Lung (tissue), 12 donors: ENCODE results near the gene RPS6KA4. TPM values are rescaled to one million over a fixed set of nuclear protein-coding genes. Genes with fewer than 3 reads are reported as not detected.

ENCODE experiments used
- ATAC-seq: fragments of 200-7000 bp; cut with Tn5 transposase; one replicate; pipeline ENCODE4 v1.9.1; 2020; ENCODE audit warnings: moderate number of reproducible peaks; ENCODE audit not compliant: insufficient read depth, low FRiP score
- DNase-seq, 3 donors: peaks; one replicate each; pipeline ENCODE4 v3.0.0-alpha.2; 2013 to 2017
- H3K27ac ChIP-seq, 2 donors: one replicate each; pipeline ENCODE4 v1.5.1; 2013; ENCODE audit warnings: mild to moderate bottlenecking in 2 of 2, moderate library complexity in 2 of 2, control low read depth in 1 of 2, inconsistent platforms in 1 of 2, low read depth in 1 of 2, low read length in 1 of 2
- H3K27me3 ChIP-seq, 3 donors: one replicate each; pipeline ENCODE4 v1.5.1; 2013; ENCODE audit warnings: low read length in 2 of 3; ENCODE audit not compliant: control insufficient read depth in 3 of 3, insufficient read depth in 3 of 3
- H3K36me3 ChIP-seq, 4 donors: one replicate each; pipeline ENCODE4 v1.5.1; 2013; ENCODE audit warnings: low read length in 4 of 4, mild to moderate bottlenecking in 1 of 4, moderate library complexity in 1 of 4; ENCODE audit not compliant: control insufficient read depth in 4 of 4, insufficient read depth in 4 of 4
- H3K4me1 ChIP-seq, 5 donors: one replicate each; pipeline ENCODE4 v1.5.1; 2013; ENCODE audit warnings: low read length in 5 of 5, mild to moderate bottlenecking in 2 of 5, moderate library complexity in 1 of 5; ENCODE audit not compliant: control insufficient read depth in 5 of 5, insufficient read depth in 5 of 5
- H3K4me3 ChIP-seq: one replicate; pipeline ENCODE4 v1.5.1; 2013; ENCODE audit warnings: mild to moderate bottlenecking, control low read depth, moderate library complexity
- H3K9ac ChIP-seq, 2 donors: one replicate each; pipeline ENCODE4 v1.5.1; 2013; ENCODE audit warnings: low read length in 2 of 2, control low read depth in 1 of 2; ENCODE audit not compliant: insufficient read depth in 1 of 2
- H3K9me3 ChIP-seq, 4 donors: one replicate each; pipeline ENCODE4 v1.5.1; 2013; ENCODE audit warnings: low read length in 3 of 4, mild to moderate bottlenecking in 1 of 4, moderate library complexity in 1 of 4; ENCODE audit not compliant: control insufficient read depth in 4 of 4, insufficient read depth in 3 of 4
- WGBS, 2 donors: extraction: QIAGEN DNeasy Blood & Tissue Kit; methylation state at CpG; one replicate each; pipeline ENCODE4 v1.1.7; 2013; 5-methylcytosine and 5-hydroxymethylcytosine counted together
- polyA plus RNA-seq, 2 donors: library from polyadenylated mRNA; stranded (reverse); fragments of 200-250 nt; gene quantifications; one replicate each; pipeline ENCODE4 v1.2.1, GENCODE V29; 2013
- total RNA-seq, 2 donors: library from RNA; depleted of rRNA in 1 of 2; stranded (reverse); fragments of >200 nt in 1 of 2; gene quantifications; one replicate each; pipeline ENCODE4 v1.2.1, GENCODE V29; 2014 to 2021
- TF ChIP-seq, protein P1 (sequence below): IDR thresholded peaks from 2 replicates; pipeline ENCODE4 v1.5.1; 2012; ENCODE audit warnings: mild to moderate bottlenecking; ENCODE audit errors: control extremely low read depth, extremely low read depth
- donor health status: control.
- donor health status: control.
- donor health status: Bipolar disorder and iron deficiency.
- donor health status: healthy.
- donor health status: DM: yes; HTN: yes; CAD: no.

The RPS6KA4 gene
- total and polyA plus RNA-seq, 4 donors, result 25.3 to 53.8 (median 35.4) TPM

GRCh38 chr11:64352099-64352994 lies 6.6 kb upstream of the RPS6KA4 start:
- H3K27me3 ChIP-seq, result no peaks in the 10 kb centered on the region
- 93% methylated on average over 32 to 33 of the region's 33 CpGs for WGBS, 2 donors
- TF ChIP-seq, protein P1, sequence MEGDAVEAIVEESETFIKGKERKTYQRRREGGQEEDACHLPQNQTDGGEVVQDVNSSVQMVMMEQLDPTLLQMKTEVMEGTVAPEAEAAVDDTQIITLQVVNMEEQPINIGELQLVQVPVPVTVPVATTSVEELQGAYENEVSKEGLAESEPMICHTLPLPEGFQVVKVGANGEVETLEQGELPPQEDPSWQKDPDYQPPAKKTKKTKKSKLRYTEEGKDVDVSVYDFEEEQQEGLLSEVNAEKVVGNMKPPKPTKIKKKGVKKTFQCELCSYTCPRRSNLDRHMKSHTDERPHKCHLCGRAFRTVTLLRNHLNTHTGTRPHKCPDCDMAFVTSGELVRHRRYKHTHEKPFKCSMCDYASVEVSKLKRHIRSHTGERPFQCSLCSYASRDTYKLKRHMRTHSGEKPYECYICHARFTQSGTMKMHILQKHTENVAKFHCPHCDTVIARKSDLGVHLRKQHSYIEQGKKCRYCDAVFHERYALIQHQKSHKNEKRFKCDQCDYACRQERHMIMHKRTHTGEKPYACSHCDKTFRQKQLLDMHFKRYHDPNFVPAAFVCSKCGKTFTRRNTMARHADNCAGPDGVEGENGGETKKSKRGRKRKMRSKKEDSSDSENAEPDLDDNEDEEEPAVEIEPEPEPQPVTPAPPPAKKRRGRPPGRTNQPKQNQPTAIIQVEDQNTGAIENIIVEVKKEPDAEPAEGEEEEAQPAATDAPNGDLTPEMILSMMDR, result no peak
- no peak overlapping the region for H3K27ac ChIP-seq
- H3K36me3 ChIP-seq, result peaks cover 0 to 2% (median 0%) of the 10 kb centered on the region in 4 donors
- H3K9ac ChIP-seq, result no peak overlapping the region
- H3K4me1 ChIP-seq, result peaks cover 0 to 6% (median 0%) of the 10 kb centered on the region in 5 donors
- no peaks in the 10 kb centered on the region for H3K9me3 ChIP-seq
- no peak overlapping the region for H3K4me3 ChIP-seq
- ATAC-seq (no peak), DNase-seq (no peak)

GRCh38 chr11:64352995-64353714 lies 5.8 kb upstream of the RPS6KA4 start:
- ATAC-seq (no peak), DNase-seq (no peak)
- peaks cover 0 to 2% (median 0%) of the 10 kb centered on the region in 4 donors for H3K36me3 ChIP-seq

DNA sequence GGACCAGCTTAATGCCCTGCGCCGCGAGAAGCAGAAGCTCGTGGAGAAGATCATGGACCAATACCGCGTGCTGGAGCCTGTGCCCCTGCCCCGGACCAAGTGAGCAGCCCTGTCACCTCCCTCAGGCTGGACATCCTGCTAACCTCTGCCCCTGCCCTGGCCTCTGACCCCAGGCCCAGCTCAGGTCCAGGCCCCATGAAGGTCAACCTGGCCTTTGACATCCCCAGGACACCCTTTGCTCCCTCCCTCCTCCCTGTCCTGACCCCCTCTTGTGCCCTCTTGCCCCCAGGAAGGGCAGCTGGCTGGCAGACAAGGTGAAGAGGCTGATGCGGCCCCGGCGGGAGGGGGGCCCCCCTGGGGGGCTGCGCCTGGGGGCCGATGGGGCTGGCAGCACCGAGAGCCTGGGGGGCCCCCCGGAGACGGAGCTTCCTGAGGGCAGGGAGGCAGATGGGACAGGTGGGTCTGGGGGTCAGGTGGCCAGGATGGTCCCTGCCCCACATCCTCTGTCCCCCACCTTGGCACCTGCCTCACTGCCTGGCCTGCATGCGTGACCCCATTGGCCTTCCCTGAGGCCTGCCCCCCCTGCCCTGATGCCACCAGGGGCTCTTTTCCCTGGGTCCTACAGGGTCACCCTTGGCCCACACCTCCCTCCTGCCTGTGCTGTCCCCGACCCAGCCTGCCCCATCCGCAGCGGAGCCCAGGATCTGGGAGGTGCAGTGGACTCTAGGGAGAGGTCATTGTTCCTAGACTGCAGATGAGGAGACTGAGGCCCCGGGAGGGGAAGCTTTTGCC lies 5.1 kb upstream of the RPS6KA4 start:
- 84 to 88% methylated on average over 20 of the region's 20 CpGs for WGBS, 2 donors
- DNase-seq (no peak), ATAC-seq (no peak)
- Histone ChIP-seq H3K4me1 (peaks cover 0 to 11% (median 7%) of the 10 kb centered on the region in 5 donors), H3K27me3 (no peaks in the 10 kb centered on the region), H3K36me3 (peaks cover 0 to 2% (median 0%) of the 10 kb centered on the region in 4 donors), H3K27ac (no peak overlapping the region), H3K9me3 (no peaks in the 10 kb centered on the region), H3K9ac (no peak overlapping the region), H3K4me3 (no peak overlapping the region)
- TF ChIP-seq, protein P1, result no peak

More at GRCh38 chr11:64352995-64353714, 5.8 kb upstream of the RPS6KA4 start:
- TF ChIP-seq, protein P1, result no peak
- H3K27me3 ChIP-seq, result no peaks in the 10 kb centered on the region
- no peak overlapping the region for H3K27ac ChIP-seq
- no peaks in the 10 kb centered on the region for H3K9me3 ChIP-seq
- 85 to 93% methylated on average over 30 to 34 of the region's 34 CpGs for WGBS, 2 donors
- H3K4me1 ChIP-seq, result peaks cover 0 to 10% (median 5%) of the 10 kb centered on the region in 5 donors
- H3K9ac ChIP-seq, result no peak overlapping the region
- H3K4me3 ChIP-seq, result no peak overlapping the region
